Measurements from ENCODE around the gene STH. TPM values are rescaled to one million over a fixed set of nuclear protein-coding genes. Genes with fewer than 3 reads are reported as not detected.

The STH gene
- total and polyA plus RNA-seq, 10 of the 15 experiments (the other 5 are each of a cell fraction or from before 2014, with no cell fraction given), result not detected

DNA sequence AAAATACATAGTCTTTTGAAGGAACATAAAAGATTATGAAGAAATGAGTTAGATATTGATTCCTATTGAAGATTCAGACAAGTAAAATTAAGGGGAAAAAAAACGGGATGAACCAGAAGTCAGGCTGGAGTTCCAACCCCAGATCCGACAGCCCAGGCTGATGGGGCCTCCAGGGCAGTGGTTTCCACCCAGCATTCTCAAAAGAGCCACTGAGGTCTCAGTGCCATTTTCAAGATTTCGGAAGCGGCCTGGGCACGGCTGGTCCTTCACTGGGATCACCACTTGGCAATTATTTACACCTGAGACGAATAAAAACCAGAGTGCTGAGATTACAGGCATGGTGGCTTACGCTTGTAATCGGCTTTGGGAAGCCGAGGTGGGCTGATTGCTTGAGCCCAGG lies 9.5 kb downstream of the STH start (continued):
- TF ChIP-seq RAD51 (IDR thresholded peaks at IDR 0.05), result no peak
- TF ChIP-seq STAT1 (conservative IDR thresholded peaks at IDR 0.05), result no peak
- no peak for TF ChIP-seq BRCA1 (IDR thresholded peaks at IDR 0.05; ENCODE audit: low read depth, low read length)
- TF ChIP-seq SIN3A (IDR thresholded peaks at IDR 0.05; ENCODE audit: low read depth, low read length), result no peak
- TF ChIP-seq, protein P1, sequence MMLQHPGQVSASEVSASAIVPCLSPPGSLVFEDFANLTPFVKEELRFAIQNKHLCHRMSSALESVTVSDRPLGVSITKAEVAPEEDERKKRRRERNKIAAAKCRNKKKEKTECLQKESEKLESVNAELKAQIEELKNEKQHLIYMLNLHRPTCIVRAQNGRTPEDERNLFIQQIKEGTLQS (IDR thresholded peaks at IDR 0.05; ENCODE audit: borderline replicate concordance, extremely low read depth, low read depth, low read length), result no peak
- TF ChIP-seq NBN (IDR thresholded peaks at IDR 0.05), result no peak
- TF ChIP-seq TCF12 (IDR thresholded peaks at IDR 0.05; ENCODE audit: low read depth, low read length), result no peak
- TF ChIP-seq, protein P2, sequence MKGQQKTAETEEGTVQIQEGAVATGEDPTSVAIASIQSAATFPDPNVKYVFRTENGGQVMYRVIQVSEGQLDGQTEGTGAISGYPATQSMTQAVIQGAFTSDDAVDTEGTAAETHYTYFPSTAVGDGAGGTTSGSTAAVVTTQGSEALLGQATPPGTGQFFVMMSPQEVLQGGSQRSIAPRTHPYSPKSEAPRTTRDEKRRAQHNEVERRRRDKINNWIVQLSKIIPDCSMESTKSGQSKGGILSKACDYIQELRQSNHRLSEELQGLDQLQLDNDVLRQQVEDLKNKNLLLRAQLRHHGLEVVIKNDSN (IDR thresholded peaks at IDR 0.05; ENCODE audit: borderline replicate concordance, extremely low read length, insufficient read depth, low read depth, low read length), result no peak
- TF ChIP-seq SREBF2 (IDR thresholded peaks at IDR 0.05; ENCODE audit: low read length), result no peak
- TF ChIP-seq KLF5 (IDR thresholded peaks at IDR 0.05; ENCODE audit: partially characterized antibody), result no peak
- TF ChIP-seq ZNF24 (IDR thresholded peaks at IDR 0.05), result no peak

DNA sequence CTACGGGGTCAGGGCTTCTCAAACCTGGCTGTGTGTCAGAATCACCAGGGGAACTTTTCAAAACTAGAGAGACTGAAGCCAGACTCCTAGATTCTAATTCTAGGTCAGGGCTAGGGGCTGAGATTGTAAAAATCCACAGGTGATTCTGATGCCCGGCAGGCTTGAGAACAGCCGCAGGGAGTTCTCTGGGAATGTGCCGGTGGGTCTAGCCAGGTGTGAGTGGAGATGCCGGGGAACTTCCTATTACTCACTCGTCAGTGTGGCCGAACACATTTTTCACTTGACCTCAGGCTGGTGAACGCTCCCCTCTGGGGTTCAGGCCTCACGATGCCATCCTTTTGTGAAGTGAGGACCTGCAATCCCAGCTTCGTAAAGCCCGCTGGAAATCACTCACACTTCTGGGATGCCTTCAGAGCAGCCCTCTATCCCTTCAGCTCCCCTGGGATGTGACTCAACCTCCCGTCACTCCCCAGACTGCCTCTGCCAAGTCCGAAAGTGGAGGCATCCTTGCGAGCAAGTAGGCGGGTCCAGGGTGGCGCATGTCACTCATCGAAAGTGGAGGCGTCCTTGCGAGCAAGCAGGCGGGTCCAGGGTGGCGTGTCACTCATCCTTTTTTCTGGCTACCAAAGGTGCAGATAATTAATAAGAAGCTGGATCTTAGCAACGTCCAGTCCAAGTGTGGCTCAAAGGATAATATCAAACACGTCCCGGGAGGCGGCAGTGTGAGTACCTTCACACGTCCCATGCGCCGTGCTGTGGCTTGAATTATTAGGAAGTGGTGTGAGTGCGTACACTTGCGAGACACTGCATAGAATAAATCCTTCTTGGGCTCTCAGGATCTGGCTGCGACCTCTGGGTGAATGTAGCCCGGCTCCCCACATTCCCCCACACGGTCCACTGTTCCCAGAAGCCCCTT lies 10.9 kb downstream of the STH start:
- intact Hi-C loops (cut with micrococcal nuclease; ENCODE audit: unreplicated experiment), result loop anchor here (5.0 kb wide), 1 partner anchor 32 kb away; no protein-coding TSS in a partner anchor
- Histone ChIP-seq H3K27me3 (replicated peaks in 1 of 2; ENCODE audit: control insufficient read depth in 2 of 2, insufficient read depth in 2 of 2, low read length in 1 of 2) (no peaks in the 10 kb centered on the region), H3K4me1 (ENCODE audit: control insufficient read depth, insufficient read depth, low read length) (no peaks in the 10 kb centered on the region), H3K79me2 (ENCODE audit: control insufficient read depth, insufficient read depth, low read length) (no peaks in the 10 kb centered on the region), H3K4me3 (no peak overlapping the region), H3K9me3 (replicated peaks; ENCODE audit: control insufficient read depth, insufficient read depth, low read length) (no peaks in the 10 kb centered on the region), H2AFZ (ENCODE audit: control insufficient read depth, low read depth, low read length) (no peak overlapping the region), H3K27ac (ENCODE audit: control insufficient read depth, insufficient read depth) (no peak overlapping the region), H3K4me2 (ENCODE audit: control insufficient read depth, insufficient read depth) (no peak overlapping the region), H4K20me1 (ENCODE audit: control insufficient read depth, insufficient read depth) (no peaks in the 10 kb centered on the region), H3K9ac (ENCODE audit: control insufficient read depth, insufficient read depth, low read length) (no peak overlapping the region), H3K36me3 (ENCODE audit: control insufficient read depth in 2 of 2, insufficient read depth in 2 of 2, low read length in 1 of 2) (no peaks in the 10 kb centered on the region)
- POLR2A ChIA-PET, result no interaction called here
- SMC1A ChIA-PET (ENCODE audit: uncharacterized antibody, unreplicated experiment), result no interaction called here
- RAD21 ChIA-PET (ENCODE audit: unreplicated experiment), result no interaction called here
- TF ChIP-seq, protein P3, sequence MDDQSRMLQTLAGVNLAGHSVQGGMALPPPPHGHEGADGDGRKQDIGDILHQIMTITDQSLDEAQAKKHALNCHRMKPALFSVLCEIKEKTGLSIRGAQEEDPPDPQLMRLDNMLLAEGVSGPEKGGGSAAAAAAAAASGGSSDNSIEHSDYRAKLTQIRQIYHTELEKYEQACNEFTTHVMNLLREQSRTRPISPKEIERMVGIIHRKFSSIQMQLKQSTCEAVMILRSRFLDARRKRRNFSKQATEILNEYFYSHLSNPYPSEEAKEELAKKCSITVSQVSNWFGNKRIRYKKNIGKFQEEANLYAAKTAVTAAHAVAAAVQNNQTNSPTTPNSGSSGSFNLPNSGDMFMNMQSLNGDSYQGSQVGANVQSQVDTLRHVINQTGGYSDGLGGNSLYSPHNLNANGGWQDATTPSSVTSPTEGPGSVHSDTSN (IDR thresholded peaks at IDR 0.05; ENCODE audit: insufficient replicate concordance, low read depth, low read length), result peak; percentile 66
- no peak for TF ChIP-seq POLR2AphosphoS5 (IDR thresholded peaks at IDR 0.05; ENCODE audit: low read length)
- TF ChIP-seq, protein P4, sequence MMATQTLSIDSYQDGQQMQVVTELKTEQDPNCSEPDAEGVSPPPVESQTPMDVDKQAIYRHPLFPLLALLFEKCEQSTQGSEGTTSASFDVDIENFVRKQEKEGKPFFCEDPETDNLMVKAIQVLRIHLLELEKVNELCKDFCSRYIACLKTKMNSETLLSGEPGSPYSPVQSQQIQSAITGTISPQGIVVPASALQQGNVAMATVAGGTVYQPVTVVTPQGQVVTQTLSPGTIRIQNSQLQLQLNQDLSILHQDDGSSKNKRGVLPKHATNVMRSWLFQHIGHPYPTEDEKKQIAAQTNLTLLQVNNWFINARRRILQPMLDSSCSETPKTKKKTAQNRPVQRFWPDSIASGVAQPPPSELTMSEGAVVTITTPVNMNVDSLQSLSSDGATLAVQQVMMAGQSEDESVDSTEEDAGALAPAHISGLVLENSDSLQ (IDR thresholded peaks at IDR 0.05), result peak; percentile 87
- DNase-seq (ENCODE audit: low read depth, low spot score) (no peak), ATAC-seq (no peak), FAIRE-seq (no peak)
- in situ Hi-C loops (cut with MboI), result no loop called here
- CTCF ChIA-PET, result no interaction called here
- WGBS (ENCODE audit: insufficient coverage, insufficient replicate concordance, low lambda C conversion rate, missing lambda C conversion rate), result 64% methylated on average over 33 of the region's 33 CpGs
- no TSS peak for BruUV-seq (replicated peaks)

Data from GM12878 (cell line).